ENCODE measurements around the gene MSI1. TPM values are rescaled to one million over a fixed set of nuclear protein-coding genes. Genes with fewer than 3 reads are reported as not detected.
A peak's percentile ranks its signal among the peaks of the same experiment; 100 is the strongest.

Gene MSI1
- total RNA-seq, 2 donors from 2014 or later: 0.66 to 1.3 TPM

- H3K27me3 ChIP-seq: no peaks in the 10 kb centered on the region
- H3K27ac ChIP-seq: no peak overlapping the region
- TF ChIP-seq POLR2A (IDR thresholded peaks at IDR 0.05) (no peak), CTCF (IDR thresholded peaks at IDR 0.05) (no peak)
- no peak for DNase-seq
- no peaks in the 10 kb centered on the region for H3K9me3 ChIP-seq
- intact Hi-C loops (cut with DNase I): no loop called here
- 82 to 86% methylated on average over 6 of the region's 6 CpGs for WGBS, 2 donors
- no peak for ATAC-seq
- peaks cover 41% of the 10 kb centered on the region for H3K4me1 ChIP-seq
- H3K36me3 ChIP-seq (replicated peaks in 1 of 2; ENCODE audit: insufficient read depth in 1 of 2, low read depth in 2 of 2): no peaks in the 10 kb centered on the region
- H3K4me3 ChIP-seq: no peak overlapping the region
Measured at GRCh38 chr12:120364487-120364886, 4.5 kb downstream of the MSI1 start.

DNA sequence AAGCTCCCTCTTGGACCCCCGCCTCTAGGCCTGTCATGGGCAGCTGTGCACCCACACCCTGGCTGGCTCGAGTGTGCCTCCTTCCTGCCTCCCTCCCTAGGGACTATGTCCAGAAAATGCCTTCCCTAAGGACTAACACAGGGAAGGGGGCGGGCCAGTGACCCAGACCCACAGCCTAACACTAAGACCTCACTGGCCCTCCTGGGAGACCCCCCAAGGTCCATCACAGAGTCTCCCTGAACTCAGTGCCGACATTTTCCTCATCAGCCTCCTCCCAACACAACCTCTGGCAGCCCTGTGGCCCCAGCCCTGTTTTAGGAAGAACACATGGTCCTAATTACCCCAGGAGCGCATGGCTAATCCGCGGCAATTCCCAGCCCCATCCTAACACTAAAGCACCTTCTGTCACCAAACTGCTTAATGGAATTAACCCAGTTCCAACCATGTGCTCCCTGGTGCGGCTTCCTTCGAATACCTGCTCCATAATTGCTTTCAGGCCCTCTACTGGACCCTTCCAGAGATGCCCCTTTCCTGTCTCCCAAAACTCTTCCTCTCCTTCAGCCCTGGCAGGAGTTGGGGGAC is 5.6 kb downstream of the MSI1 start:
- H3K27ac ChIP-seq: no peak overlapping the region
- TF ChIP-seq CTCF (IDR thresholded peaks at IDR 0.05): no peak
- no peak for TF ChIP-seq POLR2A (IDR thresholded peaks at IDR 0.05)
- H3K9me3 ChIP-seq: no peaks in the 10 kb centered on the region
- H3K4me3 ChIP-seq: no peak overlapping the region
- no peak for ATAC-seq
- H3K4me1 ChIP-seq: peaks cover 35% of the 10 kb centered on the region
- no peak for DNase-seq
- WGBS, 2 donors: 76 to 88% methylated on average over 7 to 9 of the region's 9 CpGs
- intact Hi-C loops (cut with DNase I): no loop called here
- H3K27me3 ChIP-seq: no peaks in the 10 kb centered on the region
- H3K36me3 ChIP-seq (replicated peaks in 1 of 2; ENCODE audit: insufficient read depth in 1 of 2, low read depth in 2 of 2): no peaks in the 10 kb centered on the region

- Histone ChIP-seq H3K36me3 (replicated peaks in 1 of 2; ENCODE audit: insufficient read depth in 1 of 2, low read depth in 2 of 2) (no peaks in the 10 kb centered on the region), H3K27ac (no peak overlapping the region), H3K4me1 (peaks cover 28% of the 10 kb centered on the region), H3K4me3 (no peak overlapping the region), H3K9me3 (no peaks in the 10 kb centered on the region), H3K27me3 (no peaks in the 10 kb centered on the region)
- no peak for DNase-seq
- 54 to 67% methylated on average over 10 to 14 of the region's 14 CpGs for WGBS, 2 donors
- intact Hi-C loops (cut with DNase I): no loop called here
- no peak for ATAC-seq
- no peak for TF ChIP-seq CTCF (IDR thresholded peaks at IDR 0.05)
- TF ChIP-seq POLR2A (IDR thresholded peaks at IDR 0.05): no peak
Measured at GRCh38 chr12:120362516-120363273, 6.3 kb downstream of the MSI1 start.

- ATAC-seq (peak; percentile 39), DNase-seq (peak; percentile 36 to 68 (median 62))
- Histone ChIP-seq H3K36me3 (replicated peaks in 1 of 2; ENCODE audit: insufficient read depth in 1 of 2, low read depth in 2 of 2) (no peaks in the 10 kb centered on the region), H3K4me1 (peaks cover 18% of the 10 kb centered on the region), H3K4me3 (no peak overlapping the region), H3K27ac (peak overlapping the region in 1 of 4 donors; percentile 37), H3K9me3 (no peaks in the 10 kb centered on the region), H3K27me3 (no peaks in the 10 kb centered on the region)
- WGBS, 2 donors: 40 to 69% methylated on average over 9 to 53 of the region's 56 CpGs
- intact Hi-C loops (cut with DNase I): no loop called here
- TF ChIP-seq POLR2A (IDR thresholded peaks at IDR 0.05) (peak in 2 of 3 donors; percentile 26 to 43), CTCF (IDR thresholded peaks at IDR 0.05) (no peak)
Measured at GRCh38 chr12:120361506-120362208, 7.3 kb downstream of the MSI1 start.

Data from body of pancreas (tissue), 4 donors.